Activated naive CD8-positive, alpha-beta T cell treated with anti-CD3 and anti-CD28 coated beads, Interleukin-2, amount 10 ng/mL, durations not matched to agents 7 days and 5 days (primary cell): Measurements from ENCODE around the gene ZBTB32. TPM values are rescaled to one million over a fixed set of nuclear protein-coding genes. Genes with fewer than 3 reads are reported as not detected.
A peak's percentile ranks its signal among the peaks of the same experiment; 100 is the strongest.

Experiments used
- ATAC-seq: fragments of 150-1000 bp; cut with Tn5 transposase; one replicate; pipeline ENCODE4 v1.10.0; 2021; ENCODE audit warnings: low read depth, moderate library complexity
- POLR2A ChIA-PET: fragments of 350-600 bp; sonication (Branson Sonifier 250); formaldehyde crosslinking; loops from one replicate; lab custom pipeline; 2021; ENCODE audit warnings: antibody characterized with exemption; lab: Charles Lee
- DNase-seq: peaks from one replicate; pipeline ENCODE4 v3.0.0; 2021
- H3K27ac Mint-ChIP-seq: one replicate; pipeline ENCODE4 v1.8.0; 2022; ENCODE audit warnings: mild to moderate bottlenecking, mixed read lengths
- H3K27me3 Mint-ChIP-seq: one replicate; pipeline ENCODE4 v1.8.0; 2022; ENCODE audit warnings: mild to moderate bottlenecking, moderate library complexity, mixed read lengths
- H3K36me3 Mint-ChIP-seq: one replicate; pipeline ENCODE4 v1.8.0; 2021; ENCODE audit warnings: mild to moderate bottlenecking, mixed read lengths
- H3K4me1 Mint-ChIP-seq: one replicate; pipeline ENCODE4 v1.8.0; 2021; ENCODE audit warnings: mixed read lengths
- H3K4me3 Mint-ChIP-seq: one replicate; pipeline ENCODE4 v1.8.0; 2022; ENCODE audit warnings: mild to moderate bottlenecking, moderate library complexity, mixed read lengths
- H3K9me3 Mint-ChIP-seq: one replicate; pipeline ENCODE4 v1.8.0; 2021; ENCODE audit warnings: mixed read lengths
- total RNA-seq, 2 experiments: library from RNA; stranded (reverse); gene quantifications; one replicate each; pipeline ENCODE4 v1.2.3, GENCODE V29; 2021

ZBTB32 gene
- total RNA-seq, 2 experiments from 2014 or later, result 24.5 to 33.6 TPM

GRCh38 chr19:35746087-35746462, 41.7 kb downstream of the ZBTB32 start:
- POLR2A ChIA-PET, result interaction anchor here (0.8 to 3.2 kb wide), 9 partner anchors 9 to 265 kb away, joined by 3 to 20 read pairs (median 5); partner anchors contain the start of genes HSPB6 and PROSER3
- H3K27ac Mint-ChIP-seq, result peak overlapping the region; percentile 94
- peaks cover 5% of the 10 kb centered on the region for H3K36me3 Mint-ChIP-seq
- H3K4me3 Mint-ChIP-seq, result peak overlapping the region; percentile 98
- no peak for ATAC-seq
- no peaks in the 10 kb centered on the region for H3K27me3 Mint-ChIP-seq
- H3K9me3 Mint-ChIP-seq, result no peaks in the 10 kb centered on the region
- peaks cover 37% of the 10 kb centered on the region for H3K4me1 Mint-ChIP-seq
- DNase-seq, result no peak

GRCh38 chr19:35746531-35746930, 42.2 kb downstream of the ZBTB32 start:
- no peaks in the 10 kb centered on the region for H3K9me3 Mint-ChIP-seq
- H3K36me3 Mint-ChIP-seq, result peaks cover 5% of the 10 kb centered on the region
- H3K27me3 Mint-ChIP-seq, result no peaks in the 10 kb centered on the region
- H3K4me3 Mint-ChIP-seq, result peak overlapping the region; percentile 98
- DNase-seq (no peak), ATAC-seq (no peak)
- POLR2A ChIA-PET, result interaction anchor here (1.8 to 3.2 kb wide), 3 partner anchors 10 to 103 kb away, joined by 5 to 20 read pairs (median 17); partner anchors contain the start of genes HSPB6 and PROSER3
- H3K27ac Mint-ChIP-seq, result peak overlapping the region; percentile 94
- H3K4me1 Mint-ChIP-seq, result peaks cover 37% of the 10 kb centered on the region

GRCh38 chr19:35748106-35749020, 44.0 kb downstream of the ZBTB32 start, which contains the start of gene LIN37:
Gene LIN37, plus strand, starts transcription at chr19:35748576. Its CDS starts 149 bp downstream, at chr19:35748725.
- POLR2A ChIA-PET, result interaction anchor here (0.6 to 1.7 kb wide), 15 partner anchors 8 to 305 kb away, joined by 3 to 21 read pairs (median 5); partner anchors contain the start of genes COX6B1, HSPB6, NFKBID and PROSER3
- Mint-ChIP-seq H3K27ac (peak within 1 kb of the TSS; percentile 95), H3K4me1 (peaks cover 25% of the 10 kb centered on the region), H3K9me3 (no peaks in the 10 kb centered on the region), H3K4me3 (peak within 1 kb of the TSS; percentile 98), H3K27me3 (no peaks in the 10 kb centered on the region), H3K36me3 (no peaks in the 10 kb centered on the region)
- DNase-seq, result peak; percentile 94
- peak; percentile 76 for ATAC-seq

- POLR2A ChIA-PET, result no interaction called here
These were observed 45.8 kb downstream of the ZBTB32 start for GRCh38 chr19:35750167-35750566.

GRCh38 chr19:35751839-35752745, 47.7 kb downstream of the ZBTB32 start:
- Mint-ChIP-seq H3K4me1 (peaks cover 24% of the 10 kb centered on the region), H3K4me3 (no peak overlapping the region), H3K27ac (no peak overlapping the region), H3K36me3 (peaks cover 10% of the 10 kb centered on the region), H3K9me3 (no peaks in the 10 kb centered on the region), H3K27me3 (peaks cover 3% of the 10 kb centered on the region)
- POLR2A ChIA-PET, result interaction anchor here (0.7 kb wide), 1 partner anchor 57 kb away, joined by 3 read pairs; no protein-coding TSS in a partner anchor
- no peak for DNase-seq
- ATAC-seq, result no peak

More at GRCh38 chr19:35750167-35750566, 45.8 kb downstream of the ZBTB32 start:
- peaks cover 3% of the 10 kb centered on the region for H3K27me3 Mint-ChIP-seq
- H3K27ac Mint-ChIP-seq, result no peak overlapping the region
- H3K4me1 Mint-ChIP-seq, result peaks cover 20% of the 10 kb centered on the region
- H3K36me3 Mint-ChIP-seq, result peaks cover 6% of the 10 kb centered on the region
- H3K9me3 Mint-ChIP-seq, result no peaks in the 10 kb centered on the region
- ATAC-seq, result no peak
- peak overlapping the region; percentile 47 for H3K4me3 Mint-ChIP-seq
- no peak for DNase-seq

GRCh38 chr19:35752746-35753350, 48.5 kb downstream of the ZBTB32 start:
- Mint-ChIP-seq H3K27ac (no peak overlapping the region), H3K4me1 (peaks cover 26% of the 10 kb centered on the region), H3K4me3 (no peak overlapping the region), H3K36me3 (peaks cover 10% of the 10 kb centered on the region), H3K27me3 (peaks cover 3% of the 10 kb centered on the region), H3K9me3 (no peaks in the 10 kb centered on the region)
- POLR2A ChIA-PET, result no interaction called here
- DNase-seq (no peak), ATAC-seq (no peak)

- peaks cover 3% of the 10 kb centered on the region for H3K27me3 Mint-ChIP-seq
- no peak overlapping the region for H3K27ac Mint-ChIP-seq
- DNase-seq, result no peak
- POLR2A ChIA-PET, result no interaction called here
- H3K36me3 Mint-ChIP-seq, result peaks cover 10% of the 10 kb centered on the region
- no peak for ATAC-seq
- H3K4me3 Mint-ChIP-seq, result no peak overlapping the region
- peaks cover 23% of the 10 kb centered on the region for H3K4me1 Mint-ChIP-seq
- H3K9me3 Mint-ChIP-seq, result no peaks in the 10 kb centered on the region
These were observed 49.4 kb downstream of the ZBTB32 start for GRCh38 chr19:35753634-35754369.

- ATAC-seq (no peak), DNase-seq (no peak)
- POLR2A ChIA-PET, result no interaction called here
- Mint-ChIP-seq H3K27me3 (peaks cover 3% of the 10 kb centered on the region), H3K27ac (no peak overlapping the region), H3K4me3 (no peak overlapping the region), H3K9me3 (no peaks in the 10 kb centered on the region), H3K4me1 (peaks cover 24% of the 10 kb centered on the region), H3K36me3 (peaks cover 15% of the 10 kb centered on the region)
These were observed 50.2 kb downstream of the ZBTB32 start for GRCh38 chr19:35754370-35755130.

- ATAC-seq (no peak), DNase-seq (no peak)
- no peaks in the 10 kb centered on the region for H3K9me3 Mint-ChIP-seq
- peaks cover 18% of the 10 kb centered on the region for H3K36me3 Mint-ChIP-seq
- no peak overlapping the region for H3K27ac Mint-ChIP-seq
- peaks cover 3% of the 10 kb centered on the region for H3K27me3 Mint-ChIP-seq
- POLR2A ChIA-PET, result interaction anchor here (2.4 to 2.7 kb wide), 3 partner anchors 10 to 42 kb away, joined by 9 to 17 read pairs (median 14); partner anchors contain the start of genes IGFLR1, PSENEN and U2AF1L4
- H3K4me3 Mint-ChIP-seq, result peak overlapping the region; percentile 32
- H3K4me1 Mint-ChIP-seq, result peaks cover 23% of the 10 kb centered on the region
These were observed 50.8 kb downstream of the ZBTB32 start for GRCh38 chr19:35755131-35755549.

- Mint-ChIP-seq H3K27ac (peak overlapping the region; percentile 21), H3K4me1 (peaks cover 20% of the 10 kb centered on the region), H3K27me3 (peaks cover 3% of the 10 kb centered on the region), H3K4me3 (peak overlapping the region; percentile 58), H3K9me3 (no peaks in the 10 kb centered on the region), H3K36me3 (peaks cover 19% of the 10 kb centered on the region)
- peak; percentile 70 for DNase-seq
- no peak for ATAC-seq
- POLR2A ChIA-PET, result interaction anchor here (1.9 to 2.7 kb wide), 4 partner anchors 11 to 43 kb away, joined by 7 to 17 read pairs (median 12); partner anchors contain the start of genes IGFLR1, PSENEN and U2AF1L4
These were observed 51.4 kb downstream of the ZBTB32 start for GRCh38 chr19:35755550-35756376.
